Activated T-helper 1 cell treated with anti-CD3 and anti-CD28 coated beads, Interleukin-12 subunit alpha, Interleukin-12 subunit beta, Interleukin-2, Interleukin-4 antibody, amounts not matched to agents 30 ng/mL and 10 ng/mL and 1 ng/mL, durations not matched to agents 14 hours and 24 hours and 36 hours (primary cell): ENCODE results near the gene PLXDC2. TPM values are rescaled to one million over a fixed set of nuclear protein-coding genes. Genes with fewer than 3 reads are reported as not detected.
"Not testable (repeated sequence)": the region's sequence is repeated elsewhere in the genome, so short reads cannot be mapped to it uniquely, and the experiment has no call there.

Source experiments
- DNase-seq: peaks from one replicate; pipeline ENCODE4 v3.0.0; 2021; ENCODE audit warnings: low spot score
- H3K27ac Mint-ChIP-seq: one replicate; pipeline ENCODE4 v1.8.0; 2021; ENCODE audit warnings: mild to moderate bottlenecking, mixed read lengths
- H3K27me3 Mint-ChIP-seq: one replicate; pipeline ENCODE4 v1.8.0; 2022; ENCODE audit warnings: mild to moderate bottlenecking, moderate library complexity, mixed read lengths; ENCODE audit not compliant: insufficient read depth
- H3K36me3 Mint-ChIP-seq: one replicate; pipeline ENCODE4 v1.8.0; 2021; ENCODE audit warnings: low read depth, mixed read lengths
- H3K4me1 Mint-ChIP-seq: one replicate; pipeline ENCODE4 v1.8.0; 2021; ENCODE audit warnings: low read depth, mixed read lengths
- H3K4me3 Mint-ChIP-seq: one replicate; pipeline ENCODE4 v1.8.0; 2021; ENCODE audit warnings: mild to moderate bottlenecking, moderate library complexity, mixed read lengths
- H3K9me3 Mint-ChIP-seq: one replicate; pipeline ENCODE4 v1.8.0; 2021; ENCODE audit warnings: mixed read lengths
- intact Hi-C: fragments of 100-400 bp; cut with micrococcal nuclease; formaldehyde crosslinking; loops from one replicate; pipeline ENCODE4 v1.15.1; 2024
- total RNA-seq: library from RNA; stranded (reverse); gene quantifications from 2 replicates; pipeline ENCODE4 v1.2.3, GENCODE V29; 2022

Gene PLXDC2
- total RNA-seq = not detected in 2 replicates

GRCh38 chr10:19816411-19817230 is at the start of gene PLXDC2:
Gene PLXDC2, plus strand, starts transcription at chr10:19816432.
- no peaks in the 10 kb centered on the region for H3K36me3 Mint-ChIP-seq
- no peak for DNase-seq
- intact Hi-C loops = loop anchor here (10.0 kb wide), 1 partner anchor 1678 kb away; no protein-coding TSS in a partner anchor
- H3K4me1 Mint-ChIP-seq = no peaks in the 10 kb centered on the region
- no peaks in the 10 kb centered on the region for H3K9me3 Mint-ChIP-seq
- H3K4me3 Mint-ChIP-seq = peak within 1 kb of the TSS; percentile 19
- H3K27me3 Mint-ChIP-seq = peaks cover 39% of the 10 kb centered on the region
- H3K27ac Mint-ChIP-seq = no peak within 1 kb of the TSS

DNA sequence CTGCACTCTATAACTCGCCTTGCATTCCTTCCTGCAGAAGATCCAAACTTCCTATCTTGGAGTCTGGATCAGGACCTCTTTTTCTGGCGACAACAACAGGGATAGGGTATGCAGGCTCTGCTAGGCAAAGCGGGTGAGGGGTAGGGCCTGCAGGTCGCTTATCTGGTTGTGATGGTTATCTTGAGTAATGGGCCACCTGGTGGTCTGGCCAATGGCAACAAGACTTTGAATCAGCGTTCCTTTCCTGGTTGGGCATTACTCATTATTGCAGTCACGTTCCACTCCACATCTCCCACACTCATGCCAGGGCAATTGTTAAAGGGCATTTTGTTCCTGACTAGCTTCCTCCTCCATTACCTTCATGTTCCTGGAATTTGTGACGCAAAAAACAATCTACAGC is 48.4 kb upstream of the PLXDC2 start:
- Mint-ChIP-seq H3K9me3 (peaks cover 5% of the 10 kb centered on the region), H3K27ac (no peak overlapping the region), H3K4me3 (no peak overlapping the region), H3K36me3 (no peaks in the 10 kb centered on the region), H3K4me1 (no peaks in the 10 kb centered on the region), H3K27me3 (no peaks in the 10 kb centered on the region)
- no peak for DNase-seq
- intact Hi-C loops = no loop called here

GRCh38 chr10:19769826-19770225 is 46.4 kb upstream of the PLXDC2 start:
- H3K36me3 Mint-ChIP-seq = not testable (repeated sequence)

GRCh38 chr10:19772972-19773371 is 43.3 kb upstream of the PLXDC2 start:
- Mint-ChIP-seq H3K27me3 (no peaks in the 10 kb centered on the region), H3K4me1 (no peaks in the 10 kb centered on the region)
- intact Hi-C loops = no loop called here

More at GRCh38 chr10:19769826-19770225, 46.4 kb upstream of the PLXDC2 start:
- intact Hi-C loops, H3K27me3 Mint-ChIP-seq, H3K4me3 Mint-ChIP-seq, H3K9me3 Mint-ChIP-seq, H3K4me1 Mint-ChIP-seq, H3K27ac Mint-ChIP-seq, DNase-seq: not testable (repeated sequence)

DNA sequence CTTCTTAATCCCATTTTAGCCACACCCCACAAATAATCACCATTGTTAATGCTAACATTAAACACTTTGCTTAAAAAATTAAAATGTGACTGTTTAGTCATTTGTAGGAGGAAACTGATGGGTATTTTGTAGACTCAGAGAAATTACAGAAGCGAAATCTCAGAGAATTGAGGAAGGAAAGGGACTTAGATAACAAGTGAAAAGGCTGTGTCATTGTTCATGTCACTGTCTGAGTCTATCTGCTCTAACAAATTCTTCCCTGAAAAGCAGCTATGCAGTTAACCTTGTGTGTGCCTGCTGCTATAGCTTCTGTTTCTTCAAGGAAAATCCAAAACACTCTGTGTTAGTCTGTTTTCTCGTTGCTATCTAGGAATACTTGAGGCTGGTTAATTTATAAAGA is 40.9 kb upstream of the PLXDC2 start:
- Mint-ChIP-seq H3K27me3 (no peaks in the 10 kb centered on the region), H3K36me3 (no peaks in the 10 kb centered on the region), H3K4me3 (no peak overlapping the region), H3K9me3 (no peaks in the 10 kb centered on the region), H3K4me1 (no peaks in the 10 kb centered on the region), H3K27ac (no peak overlapping the region)
- no peak for DNase-seq
- intact Hi-C loops = no loop called here

More at GRCh38 chr10:19772972-19773371, 43.3 kb upstream of the PLXDC2 start:
- H3K36me3 Mint-ChIP-seq = no peaks in the 10 kb centered on the region
- no peak overlapping the region for H3K4me3 Mint-ChIP-seq
- no peak for DNase-seq
- H3K27ac Mint-ChIP-seq = no peak overlapping the region
- peaks cover 1% of the 10 kb centered on the region for H3K9me3 Mint-ChIP-seq

- Mint-ChIP-seq H3K4me1 (no peaks in the 10 kb centered on the region), H3K4me3 (no peak overlapping the region), H3K9me3 (no peaks in the 10 kb centered on the region), H3K36me3 (no peaks in the 10 kb centered on the region), H3K27me3 (no peaks in the 10 kb centered on the region), H3K27ac (no peak overlapping the region)
- no peak for DNase-seq
- intact Hi-C loops = no loop called here
Measured at GRCh38 chr10:19777806-19778205, 38.4 kb upstream of the PLXDC2 start.

- Mint-ChIP-seq H3K36me3 (no peaks in the 10 kb centered on the region), H3K9me3 (no peaks in the 10 kb centered on the region), H3K4me3 (no peak overlapping the region), H3K27ac (no peak overlapping the region), H3K27me3 (no peaks in the 10 kb centered on the region), H3K4me1 (no peaks in the 10 kb centered on the region)
- DNase-seq = no peak
- intact Hi-C loops = no loop called here
Measured at GRCh38 chr10:19778996-19779395, 37.2 kb upstream of the PLXDC2 start.

DNA sequence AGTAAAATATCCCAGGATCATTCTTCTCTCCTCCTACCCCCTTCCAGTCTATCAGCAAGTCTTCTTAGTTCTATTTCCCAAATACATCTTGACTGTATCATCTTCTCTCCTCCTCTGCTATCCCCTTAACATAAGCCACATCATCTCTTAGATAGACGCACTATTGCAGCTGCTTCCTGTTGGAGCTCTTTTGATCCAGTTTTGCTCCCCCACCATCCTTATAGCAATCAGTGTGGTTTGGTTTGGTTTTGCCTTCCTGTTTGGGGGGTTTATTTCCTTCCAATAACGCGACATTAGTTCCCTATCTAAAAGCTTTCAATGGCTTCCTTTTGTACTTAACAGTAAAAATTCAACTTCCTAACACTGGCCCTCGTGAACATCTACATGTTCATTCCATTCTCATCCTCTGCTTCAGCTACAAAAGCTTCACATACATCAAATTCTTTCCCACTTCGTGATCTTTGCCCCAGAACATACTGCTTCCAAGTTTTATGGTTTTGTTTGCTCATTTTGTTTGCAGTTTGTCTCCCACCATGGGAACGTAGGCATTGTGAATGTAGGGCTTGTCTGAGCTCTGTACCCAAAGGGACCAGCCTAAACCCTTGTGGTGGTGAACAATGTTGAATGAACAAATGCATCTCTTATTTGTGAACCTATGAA is 33.7 kb upstream of the PLXDC2 start:
- no peaks in the 10 kb centered on the region for H3K4me1 Mint-ChIP-seq
- H3K9me3 Mint-ChIP-seq = no peaks in the 10 kb centered on the region

GRCh38 chr10:19783721-19784120 is 32.5 kb upstream of the PLXDC2 start:
- intact Hi-C loops = no loop called here
- DNase-seq = no peak
- Mint-ChIP-seq H3K4me1 (no peaks in the 10 kb centered on the region), H3K9me3 (no peaks in the 10 kb centered on the region), H3K4me3 (no peak overlapping the region), H3K27me3 (no peaks in the 10 kb centered on the region), H3K27ac (no peak overlapping the region), H3K36me3 (no peaks in the 10 kb centered on the region)

More for the DNA sequence above, 33.7 kb upstream of the PLXDC2 start:
- Mint-ChIP-seq H3K4me3 (no peak overlapping the region), H3K36me3 (no peaks in the 10 kb centered on the region), H3K27me3 (no peaks in the 10 kb centered on the region), H3K27ac (no peak overlapping the region)
- intact Hi-C loops = no loop called here
- no peak for DNase-seq

GRCh38 chr10:19785366-19785765 is 30.9 kb upstream of the PLXDC2 start:
- Mint-ChIP-seq H3K27me3 (no peaks in the 10 kb centered on the region), H3K27ac (no peak overlapping the region), H3K36me3 (no peaks in the 10 kb centered on the region), H3K4me3 (no peak overlapping the region), H3K4me1 (no peaks in the 10 kb centered on the region), H3K9me3 (no peaks in the 10 kb centered on the region)
- intact Hi-C loops = no loop called here
- no peak for DNase-seq

DNA sequence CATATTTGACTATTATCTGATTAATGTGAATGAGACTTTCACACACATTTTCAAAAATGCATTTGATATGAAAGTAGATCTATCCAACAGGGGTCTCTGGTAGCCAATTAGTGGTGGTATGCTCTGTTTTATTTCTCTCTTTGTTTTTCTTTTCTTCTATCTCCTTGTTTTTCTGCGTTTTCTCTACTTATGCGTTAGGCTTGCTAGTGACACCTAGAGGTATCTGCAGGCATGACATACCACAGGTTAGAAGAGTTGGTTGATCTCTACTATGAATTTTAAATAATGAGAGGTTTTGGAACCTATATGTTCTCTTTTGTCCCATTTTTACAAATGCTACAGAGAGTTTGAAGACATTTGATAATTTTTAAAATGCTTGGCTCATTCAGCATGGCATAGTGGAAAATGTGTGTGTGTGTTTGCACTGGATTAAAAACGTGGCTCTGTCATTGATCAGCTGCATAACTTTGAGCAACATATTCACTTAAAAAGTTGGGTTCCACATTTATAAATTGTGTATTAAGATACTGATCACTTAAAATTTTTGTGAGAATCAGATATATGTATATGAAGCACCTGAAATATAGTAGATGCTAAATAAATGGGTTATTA is 28.1 kb upstream of the PLXDC2 start:
- no peaks in the 10 kb centered on the region for H3K36me3 Mint-ChIP-seq
- no peak overlapping the region for H3K27ac Mint-ChIP-seq
- DNase-seq = no peak
- H3K9me3 Mint-ChIP-seq = no peaks in the 10 kb centered on the region
- no peaks in the 10 kb centered on the region for H3K4me1 Mint-ChIP-seq
- H3K4me3 Mint-ChIP-seq = no peak overlapping the region
- H3K27me3 Mint-ChIP-seq = no peaks in the 10 kb centered on the region
- intact Hi-C loops = no loop called here

- no peaks in the 10 kb centered on the region for H3K4me1 Mint-ChIP-seq
- H3K27me3 Mint-ChIP-seq = no peaks in the 10 kb centered on the region
- no peaks in the 10 kb centered on the region for H3K9me3 Mint-ChIP-seq
- no peaks in the 10 kb centered on the region for H3K36me3 Mint-ChIP-seq
- no peak overlapping the region for H3K4me3 Mint-ChIP-seq
- no peak for DNase-seq
- H3K27ac Mint-ChIP-seq = no peak overlapping the region
- intact Hi-C loops = no loop called here
Measured at GRCh38 chr10:19788902-19789301, 27.3 kb upstream of the PLXDC2 start.

DNA sequence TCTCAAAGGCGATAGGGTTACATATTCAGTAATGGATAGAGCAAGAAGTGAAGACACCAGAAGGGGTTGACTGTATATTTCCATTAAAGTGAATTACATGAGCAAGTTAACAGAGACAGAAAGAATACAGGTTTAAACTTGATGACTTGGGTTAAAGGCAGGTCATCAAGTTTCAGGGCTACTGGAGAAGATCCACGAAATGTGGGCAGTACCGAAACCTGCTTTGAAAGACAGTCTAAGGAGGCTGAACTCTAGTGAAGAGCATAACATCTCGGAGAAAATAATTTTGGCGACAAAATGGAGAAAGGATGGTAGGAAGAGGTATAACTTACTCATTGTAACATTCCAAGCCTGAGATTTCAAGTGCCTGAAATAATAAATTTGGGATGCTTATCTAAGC is 26.6 kb upstream of the PLXDC2 start:
- no peak for DNase-seq
- H3K9me3 Mint-ChIP-seq = no peaks in the 10 kb centered on the region
- intact Hi-C loops = no loop called here
- no peak overlapping the region for H3K4me3 Mint-ChIP-seq
- no peaks in the 10 kb centered on the region for H3K36me3 Mint-ChIP-seq
- no peak overlapping the region for H3K27ac Mint-ChIP-seq
- no peaks in the 10 kb centered on the region for H3K4me1 Mint-ChIP-seq
- no peaks in the 10 kb centered on the region for H3K27me3 Mint-ChIP-seq
